HG02884 (cell line): ENCODE results near the gene HOXD8.

Source experiments
- ATAC-seq: cut with Tn5 transposase; IDR thresholded peaks from one replicate; pipeline ENCODE4 v1.9.1; 2021; ENCODE audit warnings: mild to moderate bottlenecking, moderate library complexity; ENCODE audit not compliant: unreplicated experiment

The HOXD8 gene

GRCh38 chr2:176090862-176091261 lies 38.6 kb upstream of the HOXD8 start:
- ATAC-seq: no peak

- ATAC-seq: no peak
Measured at GRCh38 chr2:176091329-176092258, 37.9 kb upstream of the HOXD8 start.

GRCh38 chr2:176092270-176093144 lies 37.0 kb upstream of the HOXD8 start, which contains the start of gene HOXD13:
Gene HOXD13 (plus strand): TSS chr2:176092721. CDS start chr2:176092891, 170 bp downstream.
- no peak for ATAC-seq

GRCh38 chr2:176093145-176093897 lies 36.2 kb upstream of the HOXD8 start:
- no peak for ATAC-seq

GRCh38 chr2:176093898-176094249 lies 35.6 kb upstream of the HOXD8 start:
- no peak for ATAC-seq

- no peak for ATAC-seq
Measured at GRCh38 chr2:176094349-176094748, 35.2 kb upstream of the HOXD8 start.

GRCh38 chr2:176095421-176095820 lies 34.1 kb upstream of the HOXD8 start:
- ATAC-seq: no peak

- no peak for ATAC-seq
Measured at GRCh38 chr2:176096243-176096985, 33.1 kb upstream of the HOXD8 start.

- peak; percentile 74 for ATAC-seq
Measured at GRCh38 chr2:176096986-176097819, 32.3 kb upstream of the HOXD8 start.

GRCh38 chr2:176097820-176098365 lies 31.6 kb upstream of the HOXD8 start:
- ATAC-seq: no peak

GRCh38 chr2:176098366-176099158 lies 30.9 kb upstream of the HOXD8 start:
- ATAC-seq: no peak

- ATAC-seq: no peak
Measured at GRCh38 chr2:176099159-176099727, 30.3 kb upstream of the HOXD8 start.

GRCh38 chr2:176099728-176100546 lies 29.6 kb upstream of the HOXD8 start, which contains the start of gene HOXD12:
Gene HOXD12 (plus strand): TSS chr2:176099795. CDS start chr2:176099802, 7 bp downstream.
- no peak for ATAC-seq

- no peak for ATAC-seq
Measured at GRCh38 chr2:176100547-176101140, 28.9 kb upstream of the HOXD8 start.

- ATAC-seq: no peak
Measured at GRCh38 chr2:176101216-176101830, 28.2 kb upstream of the HOXD8 start.

- ATAC-seq: no peak
Measured at GRCh38 chr2:176101842-176102241, 27.7 kb upstream of the HOXD8 start.
